ENCODE measurements around the gene LARGE1. TPM values are rescaled to one million over a fixed set of nuclear protein-coding genes. Genes with fewer than 3 reads are reported as not detected.

The LARGE1 gene
- total RNA-seq, 2 donors from 2014 or later: 29.5 to 42.1 TPM

- ATAC-seq (ENCODE audit: insufficient number of reproducible peaks, low FRiP score, low read depth): no peak
- peaks cover 3 to 29% of the 10 kb centered on the region in 2 donors for H3K4me1 ChIP-seq (ENCODE audit: control insufficient read depth in 1 of 2, low read depth in 2 of 2)
Measured at GRCh38 chr22:33921525-33922348, 1.5 kb upstream of the LARGE1 start.

GRCh38 chr22:33920927-33921524, 750 bp upstream of the LARGE1 start:
- ATAC-seq (ENCODE audit: insufficient number of reproducible peaks, low FRiP score, low read depth) (peak; percentile 84), DNase-seq (ENCODE audit: low spot score) (peak; percentile 86)
- peak overlapping the region; percentile 62 to 71 for H3K27ac ChIP-seq

More at GRCh38 chr22:33921525-33922348, 1.5 kb upstream of the LARGE1 start:
- H3K27ac ChIP-seq: peak overlapping the region; percentile 62 to 71
- H3K27me3 ChIP-seq (replicated peaks; ENCODE audit: insufficient read depth): no peaks in the 10 kb centered on the region
- H3K4me3 ChIP-seq: peak overlapping the region; percentile 80
- no peak for DNase-seq (ENCODE audit: low spot score)
- TF ChIP-seq, protein P1, sequence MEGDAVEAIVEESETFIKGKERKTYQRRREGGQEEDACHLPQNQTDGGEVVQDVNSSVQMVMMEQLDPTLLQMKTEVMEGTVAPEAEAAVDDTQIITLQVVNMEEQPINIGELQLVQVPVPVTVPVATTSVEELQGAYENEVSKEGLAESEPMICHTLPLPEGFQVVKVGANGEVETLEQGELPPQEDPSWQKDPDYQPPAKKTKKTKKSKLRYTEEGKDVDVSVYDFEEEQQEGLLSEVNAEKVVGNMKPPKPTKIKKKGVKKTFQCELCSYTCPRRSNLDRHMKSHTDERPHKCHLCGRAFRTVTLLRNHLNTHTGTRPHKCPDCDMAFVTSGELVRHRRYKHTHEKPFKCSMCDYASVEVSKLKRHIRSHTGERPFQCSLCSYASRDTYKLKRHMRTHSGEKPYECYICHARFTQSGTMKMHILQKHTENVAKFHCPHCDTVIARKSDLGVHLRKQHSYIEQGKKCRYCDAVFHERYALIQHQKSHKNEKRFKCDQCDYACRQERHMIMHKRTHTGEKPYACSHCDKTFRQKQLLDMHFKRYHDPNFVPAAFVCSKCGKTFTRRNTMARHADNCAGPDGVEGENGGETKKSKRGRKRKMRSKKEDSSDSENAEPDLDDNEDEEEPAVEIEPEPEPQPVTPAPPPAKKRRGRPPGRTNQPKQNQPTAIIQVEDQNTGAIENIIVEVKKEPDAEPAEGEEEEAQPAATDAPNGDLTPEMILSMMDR (IDR thresholded peaks at IDR 0.05): no peak
- H3K36me3 ChIP-seq: no peaks in the 10 kb centered on the region
- no peaks in the 10 kb centered on the region for H3K9me3 ChIP-seq

GRCh38 chr22:33919391-33920196, 682 bp downstream of the LARGE1 start:
- TF ChIP-seq, protein P1 (IDR thresholded peaks at IDR 0.05): no peak
- Histone ChIP-seq H3K27me3 (replicated peaks; ENCODE audit: insufficient read depth) (no peaks in the 10 kb centered on the region), H3K4me3 (peak overlapping the region; percentile 89), H3K4me1 (ENCODE audit: control insufficient read depth in 1 of 2, low read depth in 2 of 2) (peaks cover 3 to 29% of the 10 kb centered on the region in 2 donors), H3K27ac (peak overlapping the region; percentile 54 to 70), H3K36me3 (no peaks in the 10 kb centered on the region), H3K9me3 (no peaks in the 10 kb centered on the region)
- DNase-seq (ENCODE audit: low spot score) (no peak), ATAC-seq (ENCODE audit: insufficient number of reproducible peaks, low FRiP score, low read depth) (no peak)

More at GRCh38 chr22:33920927-33921524, 750 bp upstream of the LARGE1 start:
- no peaks in the 10 kb centered on the region for H3K36me3 ChIP-seq
- H3K27me3 ChIP-seq (replicated peaks; ENCODE audit: insufficient read depth): no peaks in the 10 kb centered on the region
- TF ChIP-seq, protein P1 (IDR thresholded peaks at IDR 0.05): no peak
- no peaks in the 10 kb centered on the region for H3K9me3 ChIP-seq
- peak overlapping the region; percentile 80 for H3K4me3 ChIP-seq
- H3K4me1 ChIP-seq (ENCODE audit: control insufficient read depth in 1 of 2, low read depth in 2 of 2): peaks cover 3 to 29% of the 10 kb centered on the region in 2 donors

DNA sequence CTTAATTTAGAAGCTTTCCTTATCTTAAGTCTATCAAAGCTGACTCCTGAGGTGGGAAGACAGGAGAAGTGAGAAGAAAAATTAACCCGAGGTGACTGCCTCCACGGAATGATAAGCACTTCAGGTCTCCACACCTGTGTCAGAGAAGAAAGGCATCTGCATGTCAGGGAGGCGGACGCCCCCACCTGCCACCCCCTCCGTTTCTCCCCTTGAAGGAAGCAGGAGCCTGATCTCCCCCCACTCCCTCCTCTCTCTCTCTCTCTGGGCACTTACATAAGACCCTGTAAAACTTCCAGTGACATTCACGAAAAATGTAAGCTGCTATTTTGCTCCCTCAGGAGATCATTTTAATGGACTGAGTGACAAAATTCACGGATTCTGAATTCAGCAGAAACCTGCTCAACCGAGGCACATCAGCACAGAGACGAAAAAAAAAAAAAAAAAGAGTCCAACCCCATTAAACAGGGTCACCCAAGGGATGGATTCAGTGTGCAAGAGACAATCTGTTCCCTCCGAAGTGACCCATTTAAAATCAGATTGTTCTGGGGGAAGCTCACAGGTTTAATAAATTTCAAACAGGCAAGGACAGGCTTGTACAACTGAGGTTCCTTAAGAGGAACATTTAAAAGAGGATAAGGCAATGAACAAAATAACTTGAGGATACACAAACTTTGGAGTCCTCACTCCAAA, 1.5 kb downstream of the LARGE1 start:
- Histone ChIP-seq H3K27ac (no peak overlapping the region), H3K9me3 (no peaks in the 10 kb centered on the region), H3K4me3 (peak overlapping the region; percentile 89), H3K27me3 (replicated peaks; ENCODE audit: insufficient read depth) (no peaks in the 10 kb centered on the region), H3K4me1 (ENCODE audit: control insufficient read depth in 1 of 2, low read depth in 2 of 2) (peaks cover 3 to 29% of the 10 kb centered on the region in 2 donors), H3K36me3 (no peaks in the 10 kb centered on the region)
- DNase-seq (ENCODE audit: low spot score) (no peak), ATAC-seq (ENCODE audit: insufficient number of reproducible peaks, low FRiP score, low read depth) (no peak)
- TF ChIP-seq, protein P1 (IDR thresholded peaks at IDR 0.05): no peak
